ENCODE data around the gene PRM2. TPM values are rescaled to one million over a fixed set of nuclear protein-coding genes. Genes with fewer than 3 reads are reported as not detected.

Gene PRM2
- total RNA-seq, 1 donor from 2014 or later = not detected

GRCh38 chr16:11283820-11284248 is 7.6 kb upstream of the PRM2 start:
- no peak for TF ChIP-seq CTCF (IDR thresholded peaks at IDR 0.05; ENCODE audit: unreplicated experiment)
- Mint-ChIP-seq H3K36me3 (no peaks in the 10 kb centered on the region), H3K4me1 (peaks cover 4% of the 10 kb centered on the region), H3K4me3 (no peak overlapping the region), H3K9me3 (no peaks in the 10 kb centered on the region), H3K27me3 (ENCODE audit: low read depth) (no peaks in the 10 kb centered on the region), H3K27ac (no peak overlapping the region)
- no peak for DNase-seq (ENCODE audit: low spot score in 2 of 2, unreplicated experiment in 2 of 2)

DNA sequence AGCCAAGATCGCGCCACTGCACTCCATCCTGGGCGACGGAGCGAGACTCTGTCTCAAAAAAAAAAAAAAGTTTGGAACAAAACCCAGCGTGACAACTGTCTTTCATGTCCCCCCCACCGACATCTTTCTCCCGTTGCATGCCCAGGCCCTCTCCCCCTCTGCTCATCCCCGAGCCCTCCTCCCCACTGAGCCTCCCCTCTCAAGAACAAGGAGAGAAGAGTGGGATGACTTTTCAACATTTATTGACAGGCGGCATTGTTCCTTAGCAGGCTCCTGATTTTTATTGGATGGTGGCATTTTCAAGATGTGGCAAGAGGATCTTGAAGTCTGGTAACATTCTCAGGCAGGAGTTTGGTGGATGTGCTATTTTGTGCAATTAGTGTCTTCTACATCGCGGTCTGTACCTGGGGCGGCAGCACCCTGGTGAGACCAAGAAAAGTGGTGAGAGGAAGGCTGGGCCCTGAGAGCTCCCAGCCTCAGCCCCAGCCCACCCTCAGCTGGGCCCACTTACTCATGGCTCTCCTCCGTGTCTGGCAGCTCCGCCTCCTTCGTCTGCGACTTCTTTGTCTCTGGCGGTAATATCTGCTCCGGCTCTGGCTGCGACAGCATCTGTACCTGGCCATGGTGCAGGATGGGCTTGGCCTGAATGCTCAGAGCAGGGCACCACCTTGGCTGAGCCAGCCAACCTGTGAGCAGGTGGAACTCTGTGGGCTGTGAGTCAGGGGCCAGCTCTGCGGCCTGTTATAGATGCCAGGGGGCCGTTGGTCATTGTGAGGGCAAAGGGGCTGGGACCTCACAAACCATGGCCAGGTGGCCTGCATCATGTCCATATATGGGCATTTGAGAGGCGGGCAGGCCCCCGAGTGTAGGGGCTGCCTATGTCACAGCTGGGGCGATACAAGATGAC is 4.6 kb upstream of the PRM2 start, which contains the start of gene PRM1:
PRM1 (minus strand) TSS at position 715 of the 907 bp plus-strand sequence; CDS start at position 623, 92 bp downstream.
- Mint-ChIP-seq H3K9me3 (no peaks in the 10 kb centered on the region), H3K27ac (no peak within 1 kb of the TSS), H3K36me3 (no peaks in the 10 kb centered on the region), H3K27me3 (ENCODE audit: low read depth) (no peaks in the 10 kb centered on the region), H3K4me1 (peaks cover 4% of the 10 kb centered on the region), H3K4me3 (no peak within 1 kb of the TSS)
- no peak for TF ChIP-seq CTCF (IDR thresholded peaks at IDR 0.05; ENCODE audit: unreplicated experiment)
- DNase-seq (ENCODE audit: low spot score in 2 of 2, unreplicated experiment in 2 of 2) = no peak

- Mint-ChIP-seq H3K36me3 (no peaks in the 10 kb centered on the region), H3K27me3 (ENCODE audit: low read depth) (no peaks in the 10 kb centered on the region)
Measured at GRCh38 chr16:11278681-11279628, 2.7 kb upstream of the PRM2 start.

GRCh38 chr16:11277607-11278337 is 1.5 kb upstream of the PRM2 start:
- H3K9me3 Mint-ChIP-seq = no peaks in the 10 kb centered on the region
- TF ChIP-seq CTCF (IDR thresholded peaks at IDR 0.05; ENCODE audit: unreplicated experiment) = no peak
- no peak for DNase-seq (ENCODE audit: low spot score in 2 of 2, unreplicated experiment in 2 of 2)
- H3K4me3 Mint-ChIP-seq = no peak overlapping the region
- no peaks in the 10 kb centered on the region for H3K27me3 Mint-ChIP-seq (ENCODE audit: low read depth)
- H3K27ac Mint-ChIP-seq = no peak overlapping the region
- peaks cover 14% of the 10 kb centered on the region for H3K4me1 Mint-ChIP-seq
- no peaks in the 10 kb centered on the region for H3K36me3 Mint-ChIP-seq

More at GRCh38 chr16:11278681-11279628, 2.7 kb upstream of the PRM2 start:
- Mint-ChIP-seq H3K4me3 (no peak overlapping the region), H3K4me1 (peaks cover 6% of the 10 kb centered on the region), H3K9me3 (no peaks in the 10 kb centered on the region), H3K27ac (no peak overlapping the region)
- no peak for DNase-seq (ENCODE audit: low spot score in 2 of 2, unreplicated experiment in 2 of 2)
- TF ChIP-seq CTCF (IDR thresholded peaks at IDR 0.05; ENCODE audit: unreplicated experiment) = no peak

Data from mesothelial cell of epicardium (in vitro differentiated cells).